Cardiac fibroblast (primary cell): ENCODE data around the gene ZBTB7C.

ENCODE experiments used
- DNase-seq, 2 donors: peaks; one replicate each; pipeline versions ENCODE4 v3.0.0 to v3.0.0-alpha.2; 2010; ENCODE audit warnings: low read depth in 2 of 2
- H3K4me3 ChIP-seq, 2 donors: replicated peaks in 1 of 2; 1 replicate in 1 of 2; 2 replicates in 1 of 2; pipeline ENCODE4 v1.5.1; 2011; ENCODE audit warnings: low read depth in 2 of 2, low read length in 2 of 2, mild to moderate bottlenecking in 2 of 2, moderate library complexity in 1 of 2
- TF ChIP-seq, protein P1 (sequence below): IDR thresholded peaks from one replicate; pipeline ENCODE4 v1.5.1; 2011; ENCODE audit warnings: low read depth, mild to moderate bottlenecking, low read length, inconsistent platforms

The ZBTB7C gene

DNA sequence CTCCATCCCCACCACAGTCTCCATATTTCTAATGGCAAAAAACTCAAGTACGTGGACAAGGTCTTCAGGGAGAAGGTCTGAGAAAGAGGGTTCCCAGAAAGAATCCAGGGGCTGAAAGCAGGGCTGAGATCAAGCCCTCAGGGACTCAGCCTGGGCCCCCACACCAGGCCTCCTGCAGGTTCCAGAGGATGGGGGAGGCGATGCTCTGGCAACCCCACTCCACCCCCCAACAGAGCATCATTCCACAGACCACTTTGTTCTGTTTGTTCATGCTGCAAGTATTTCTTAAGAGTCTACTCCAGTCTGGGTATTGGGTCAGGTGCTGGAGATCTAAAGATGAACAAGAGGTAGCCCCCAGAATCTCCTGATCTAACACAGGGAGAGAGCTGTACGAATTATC lies 32.2 kb downstream of the ZBTB7C start:
- DNase-seq, result no peak
- H3K4me3 ChIP-seq, result no peak overlapping the region
- TF ChIP-seq, protein P1, sequence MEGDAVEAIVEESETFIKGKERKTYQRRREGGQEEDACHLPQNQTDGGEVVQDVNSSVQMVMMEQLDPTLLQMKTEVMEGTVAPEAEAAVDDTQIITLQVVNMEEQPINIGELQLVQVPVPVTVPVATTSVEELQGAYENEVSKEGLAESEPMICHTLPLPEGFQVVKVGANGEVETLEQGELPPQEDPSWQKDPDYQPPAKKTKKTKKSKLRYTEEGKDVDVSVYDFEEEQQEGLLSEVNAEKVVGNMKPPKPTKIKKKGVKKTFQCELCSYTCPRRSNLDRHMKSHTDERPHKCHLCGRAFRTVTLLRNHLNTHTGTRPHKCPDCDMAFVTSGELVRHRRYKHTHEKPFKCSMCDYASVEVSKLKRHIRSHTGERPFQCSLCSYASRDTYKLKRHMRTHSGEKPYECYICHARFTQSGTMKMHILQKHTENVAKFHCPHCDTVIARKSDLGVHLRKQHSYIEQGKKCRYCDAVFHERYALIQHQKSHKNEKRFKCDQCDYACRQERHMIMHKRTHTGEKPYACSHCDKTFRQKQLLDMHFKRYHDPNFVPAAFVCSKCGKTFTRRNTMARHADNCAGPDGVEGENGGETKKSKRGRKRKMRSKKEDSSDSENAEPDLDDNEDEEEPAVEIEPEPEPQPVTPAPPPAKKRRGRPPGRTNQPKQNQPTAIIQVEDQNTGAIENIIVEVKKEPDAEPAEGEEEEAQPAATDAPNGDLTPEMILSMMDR, result no peak

DNA sequence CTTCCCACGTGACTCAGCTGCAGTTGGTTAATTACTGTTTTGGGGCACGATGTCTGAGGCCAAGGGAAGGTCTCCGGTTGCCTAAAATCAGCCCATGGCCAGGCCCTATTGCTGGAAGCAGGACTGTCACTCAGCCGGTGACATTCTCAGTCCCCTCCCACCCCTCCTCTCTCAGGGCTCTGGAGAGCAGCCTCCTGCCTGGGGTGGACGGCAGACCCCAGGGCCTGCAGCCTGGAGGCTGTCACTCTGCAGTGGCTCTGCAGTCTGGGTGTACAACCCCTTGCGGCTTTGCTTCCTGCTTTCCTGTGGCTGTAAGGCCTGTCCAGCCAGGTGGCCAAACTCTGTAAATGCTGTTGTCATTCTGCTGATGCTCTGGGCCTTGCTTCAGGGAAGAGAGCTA lies 32.8 kb downstream of the ZBTB7C start:
- TF ChIP-seq, protein P1, result no peak
- no peak overlapping the region for H3K4me3 ChIP-seq
- DNase-seq, result no peak

DNA sequence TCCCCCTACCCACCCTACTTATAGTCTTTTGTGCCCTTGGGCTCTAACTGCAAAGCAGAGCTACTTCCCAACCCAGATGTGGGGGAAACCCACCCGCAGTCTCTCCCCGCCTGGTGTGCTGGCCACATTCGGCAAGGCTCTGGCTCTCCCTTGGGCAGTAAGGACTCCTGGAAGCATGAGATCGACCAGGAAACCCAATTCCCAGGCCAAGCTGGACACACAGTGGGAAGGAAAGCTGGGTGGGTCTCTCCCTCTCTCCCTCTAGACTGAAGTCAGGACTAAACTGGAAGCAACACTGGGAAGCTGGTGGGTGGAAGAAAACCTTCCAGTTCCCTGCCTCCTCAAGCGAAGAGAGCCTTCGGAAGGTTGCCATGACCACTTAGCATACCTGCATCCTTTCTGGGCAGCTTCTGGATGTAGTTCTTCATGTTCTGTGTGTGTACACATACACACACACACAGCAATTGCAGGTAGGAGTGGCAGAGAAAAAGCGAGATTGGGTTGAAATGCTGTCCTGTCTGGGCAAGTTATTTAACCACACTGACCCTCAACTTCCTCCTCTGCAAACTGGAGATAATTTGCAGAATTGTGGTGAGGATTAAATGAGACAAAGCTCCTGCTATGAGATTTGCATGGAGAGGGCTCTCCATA lies 33.9 kb downstream of the ZBTB7C start:
- DNase-seq, result no peak
- TF ChIP-seq, protein P1, result no peak
- H3K4me3 ChIP-seq, result no peak overlapping the region

DNA sequence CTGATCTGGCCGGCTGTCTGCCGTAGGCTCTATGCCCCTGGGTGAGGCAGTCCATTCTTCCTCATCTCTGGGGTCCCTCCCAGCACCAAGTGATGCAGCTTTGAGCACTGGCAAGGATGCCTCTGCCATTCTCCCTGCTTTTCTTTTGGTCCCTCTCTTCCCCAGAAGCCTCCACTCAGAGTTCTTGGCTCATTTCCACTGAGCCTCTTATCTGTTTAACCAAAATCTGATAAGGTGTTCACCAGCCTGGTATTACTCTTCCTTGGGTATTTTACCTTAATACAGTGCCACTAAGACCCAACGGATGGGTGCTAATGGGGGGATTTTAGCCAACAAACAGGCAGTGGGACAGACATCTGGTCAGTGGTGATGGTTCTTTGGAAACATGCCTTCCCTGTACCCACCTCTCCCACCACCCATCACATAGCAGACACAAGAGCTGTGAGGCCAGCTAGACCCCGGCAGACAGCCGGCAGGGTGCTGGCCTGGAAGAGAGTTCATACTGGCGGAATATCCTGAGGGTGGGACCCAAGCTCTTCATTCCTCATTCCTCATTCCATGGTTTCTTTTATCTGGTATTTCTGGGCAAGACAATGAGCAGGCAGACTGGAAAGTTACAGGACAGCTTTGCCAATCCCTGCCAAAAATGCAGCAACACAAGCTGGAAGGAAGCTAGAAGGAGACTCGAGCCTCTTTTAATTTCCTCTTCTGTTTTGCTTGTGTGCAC lies 34.6 kb downstream of the ZBTB7C start:
- TF ChIP-seq, protein P1, result no peak
- peak in 1 of 2 donors; percentile 59 for DNase-seq
- H3K4me3 ChIP-seq, result no peak overlapping the region

DNA sequence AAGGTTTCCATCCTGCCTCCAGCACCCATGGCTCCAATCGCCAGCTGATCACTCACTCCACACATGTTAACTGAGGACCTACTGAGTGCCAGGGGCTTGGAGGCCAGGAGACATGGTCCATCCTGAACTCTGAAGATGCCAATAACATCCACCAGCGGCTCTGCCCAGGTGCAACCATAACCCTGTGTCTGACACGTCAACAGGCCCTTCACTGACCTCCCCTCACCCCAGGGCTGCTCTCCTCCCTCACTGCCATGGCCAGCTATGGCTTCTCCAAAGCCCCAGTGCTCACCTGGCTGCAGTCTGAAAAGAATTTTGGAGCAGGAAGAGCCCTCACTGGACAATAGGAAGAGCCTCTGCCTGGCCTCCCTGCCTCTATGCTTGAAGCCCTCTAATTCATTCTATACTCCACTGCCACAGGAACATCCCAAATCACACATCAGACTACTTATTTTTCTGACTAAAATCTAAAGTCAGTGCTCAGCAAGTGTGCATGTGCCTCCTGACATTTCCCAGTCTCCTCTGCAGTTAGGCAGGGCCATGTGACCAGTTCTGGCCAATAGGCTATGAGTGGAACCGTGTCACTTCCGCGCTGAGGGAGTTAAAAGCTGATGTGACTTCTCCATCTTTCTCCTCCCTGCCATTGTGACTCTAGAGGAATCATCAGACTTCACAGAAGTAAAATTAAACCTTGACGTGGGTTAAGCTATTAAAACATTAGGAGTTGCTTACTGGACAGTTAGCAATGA lies 37.2 kb downstream of the ZBTB7C start:
- TF ChIP-seq, protein P1, result no peak
- H3K4me3 ChIP-seq, result no peak overlapping the region
- DNase-seq, result no peak

DNA sequence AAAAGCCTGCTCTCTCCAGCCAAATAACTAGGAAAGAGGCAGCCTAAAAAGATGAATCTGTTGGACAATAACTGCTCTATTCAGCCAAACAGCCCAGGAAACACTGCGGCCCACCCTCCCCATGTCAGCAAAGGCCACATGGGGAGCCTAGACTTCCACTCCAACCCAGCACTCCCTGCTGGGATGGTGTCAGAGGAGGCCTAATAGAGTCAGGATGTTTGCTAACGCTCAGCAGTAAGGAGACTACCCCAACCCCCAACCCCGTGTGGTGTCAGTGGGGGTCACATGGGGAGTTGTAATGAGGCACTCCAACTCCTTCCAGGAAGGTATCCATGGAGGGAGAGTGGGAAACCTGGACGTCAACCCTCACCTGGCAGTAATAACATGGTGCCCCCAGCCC lies 41.6 kb downstream of the ZBTB7C start:
- TF ChIP-seq, protein P1, result no peak
- DNase-seq, result no peak
- H3K4me3 ChIP-seq, result no peak overlapping the region
